Type B pancreatic cell (in vitro differentiated cells): ENCODE measurements around the gene PCLAF. TPM values are rescaled to one million over a fixed set of nuclear protein-coding genes. Genes with fewer than 3 reads are reported as not detected.

Experiments
- DNase-seq: peaks from one replicate; pipeline ENCODE4 v3.0.0; 2021; ENCODE audit warnings: mixed read lengths; ENCODE audit not compliant: unreplicated experiment; ENCODE audit errors: extremely low spot score
- H3K27ac Mint-ChIP-seq: 2 replicates; pipeline ENCODE4 v1.8.0; 2021; ENCODE audit warnings: mild to moderate bottlenecking, mixed read lengths
- H3K27me3 Mint-ChIP-seq: 2 replicates; pipeline ENCODE4 v1.8.0; 2021; ENCODE audit warnings: mixed read lengths
- H3K36me3 Mint-ChIP-seq: 2 replicates; pipeline ENCODE4 v1.8.0; 2021; ENCODE audit warnings: mixed read lengths
- H3K4me1 Mint-ChIP-seq: one replicate; pipeline ENCODE4 v1.8.0; 2021; ENCODE audit warnings: mixed read lengths; ENCODE audit not compliant: unreplicated experiment
- H3K4me3 Mint-ChIP-seq: 2 replicates; pipeline ENCODE4 v1.8.0; 2021; ENCODE audit warnings: mild to moderate bottlenecking, mixed read lengths
- H3K9me3 Mint-ChIP-seq: 2 replicates; pipeline ENCODE4 v1.8.0; 2021; ENCODE audit warnings: mixed read lengths
- CTCF ChIP-seq: fragments of 200-600 bp; sonication (generic); conservative IDR thresholded peaks from 2 replicates; pipeline ENCODE4 v1.5.0; 2021; ENCODE audit warnings: antibody characterized with exemption, mild to moderate bottlenecking
- long read RNA-seq: library from polyadenylated mRNA; unstranded; transcript quantifications from one replicate; pipeline ENCODE4 v2.0.0, GENCODE V29; 2020
- total RNA-seq: library from RNA; stranded (reverse); gene quantifications from 2 replicates; pipeline ENCODE4 v1.2.1, GENCODE V29; 2021; ENCODE audit warnings: low replicate concordance

Gene PCLAF
- 17.0 and 45.9 TPM in 2 replicates for total RNA-seq
- long read RNA-seq, transcript PCLAF-202 (3 exons, 911 nt) = minor isoform, 8 of 56 reads
- long read RNA-seq, transcript PCLAF-201 (4 exons, 2,194 nt) = major isoform, 43 of 56 reads
- long read RNA-seq, partial matches to known transcripts = 0 of 56 reads
- long read RNA-seq, other reads (novel, unspliced or antisense) = 0 of 56 reads

GRCh38 chr15:64381000-64381751, at the start of gene PCLAF:
PCLAF (minus strand) TSS chr15:64381441; CDS start chr15:64381371, 70 bp downstream.
- H3K27ac Mint-ChIP-seq = peak within 1 kb of the TSS; percentile 87
- peak; percentile 91 for DNase-seq
- H3K27me3 Mint-ChIP-seq = no peaks in the 10 kb centered on the region
- H3K4me1 Mint-ChIP-seq = peaks cover 16% of the 10 kb centered on the region
- peak within 1 kb of the TSS; percentile 96 for H3K4me3 Mint-ChIP-seq
- H3K9me3 Mint-ChIP-seq = no peaks in the 10 kb centered on the region
- peak; percentile 24 for TF ChIP-seq CTCF
- H3K36me3 Mint-ChIP-seq = peaks cover 9% of the 10 kb centered on the region

- no peak for DNase-seq
- Mint-ChIP-seq H3K9me3 (no peaks in the 10 kb centered on the region), H3K27me3 (no peaks in the 10 kb centered on the region)
These were observed 48.9 kb upstream of the PCLAF start for GRCh38 chr15:64430000-64430735.

GRCh38 chr15:64429448-64429847, 48.2 kb upstream of the PCLAF start:
- TF ChIP-seq CTCF = no peak
- H3K9me3 Mint-ChIP-seq = no peaks in the 10 kb centered on the region
- H3K4me1 Mint-ChIP-seq = peaks cover 10% of the 10 kb centered on the region
- peaks cover 12% of the 10 kb centered on the region for H3K36me3 Mint-ChIP-seq
- no peak overlapping the region for H3K27ac Mint-ChIP-seq
- no peaks in the 10 kb centered on the region for H3K27me3 Mint-ChIP-seq
- no peak for DNase-seq
- H3K4me3 Mint-ChIP-seq = no peak overlapping the region

More at GRCh38 chr15:64430000-64430735, 48.9 kb upstream of the PCLAF start:
- Mint-ChIP-seq H3K4me3 (no peak overlapping the region), H3K36me3 (peaks cover 14% of the 10 kb centered on the region), H3K27ac (no peak overlapping the region), H3K4me1 (peaks cover 10% of the 10 kb centered on the region)
- no peak for TF ChIP-seq CTCF

- no peaks in the 10 kb centered on the region for H3K27me3 Mint-ChIP-seq
- DNase-seq = no peak
- no peak overlapping the region for H3K4me3 Mint-ChIP-seq
- peaks cover 10% of the 10 kb centered on the region for H3K4me1 Mint-ChIP-seq
- no peaks in the 10 kb centered on the region for H3K9me3 Mint-ChIP-seq
- peaks cover 19% of the 10 kb centered on the region for H3K36me3 Mint-ChIP-seq
- H3K27ac Mint-ChIP-seq = no peak overlapping the region
- peak; percentile 58 for TF ChIP-seq CTCF
These were observed 45.7 kb upstream of the PCLAF start for GRCh38 chr15:64426845-64427465.

- no peak for TF ChIP-seq CTCF
- peaks cover 5% of the 10 kb centered on the region for H3K4me1 Mint-ChIP-seq
- H3K36me3 Mint-ChIP-seq = peaks cover 14% of the 10 kb centered on the region
- H3K27ac Mint-ChIP-seq = no peak overlapping the region
- no peak overlapping the region for H3K4me3 Mint-ChIP-seq
- DNase-seq = no peak
- H3K27me3 Mint-ChIP-seq = no peaks in the 10 kb centered on the region
- no peaks in the 10 kb centered on the region for H3K9me3 Mint-ChIP-seq
These were observed 44.0 kb upstream of the PCLAF start for GRCh38 chr15:64425221-64425620.
